Cardiac fibroblast (primary cell): Measurements from ENCODE around the gene C11orf16.
"Not testable (repeated sequence)": the region's sequence is repeated elsewhere in the genome, so short reads cannot be mapped to it uniquely, and the experiment has no call there.

Experiments used
- DNase-seq, 2 donors: peaks; one replicate each; pipeline versions ENCODE4 v3.0.0 to v3.0.0-alpha.2; 2010; ENCODE audit warnings: low read depth in 2 of 2
- H3K4me3 ChIP-seq, 2 donors: replicated peaks in 1 of 2; 1 replicate in 1 of 2; 2 replicates in 1 of 2; pipeline ENCODE4 v1.5.1; 2011; ENCODE audit warnings: low read depth in 2 of 2, low read length in 2 of 2, mild to moderate bottlenecking in 2 of 2, moderate library complexity in 1 of 2
- TF ChIP-seq, protein P1 (sequence below): IDR thresholded peaks from one replicate; pipeline ENCODE4 v1.5.1; 2011; ENCODE audit warnings: low read depth, mild to moderate bottlenecking, low read length, inconsistent platforms

Gene C11orf16

DNA sequence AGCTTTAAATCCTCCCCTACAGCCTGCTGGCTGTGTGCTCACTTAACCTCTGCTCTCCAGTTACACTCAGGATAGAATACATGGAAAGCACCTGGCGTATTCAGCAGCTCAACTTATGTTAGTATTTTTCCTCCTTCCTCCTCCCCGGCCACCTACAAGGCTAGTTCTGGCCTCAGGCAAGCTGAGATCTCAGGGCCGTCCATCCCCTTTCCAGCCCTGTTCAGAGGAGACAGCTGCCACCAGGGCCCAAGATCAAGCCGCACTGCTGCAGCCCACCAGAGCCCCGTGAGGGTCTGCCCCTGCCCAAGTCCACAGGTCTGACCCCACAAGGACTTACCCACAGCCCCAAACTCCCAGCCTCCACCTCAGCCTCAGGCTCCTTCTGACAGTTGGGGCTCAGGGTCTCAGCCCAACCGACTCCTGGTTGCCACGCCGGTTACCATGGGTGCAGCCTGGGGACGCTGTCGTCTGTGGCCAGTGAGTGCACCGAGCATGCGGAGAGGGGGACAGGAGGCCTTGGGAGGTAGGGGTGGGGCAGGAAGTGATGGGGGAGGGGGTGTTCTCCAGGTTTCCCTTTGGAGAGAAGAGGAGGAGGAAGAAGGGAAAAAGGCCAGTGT lies at the start of gene C11orf16:
TSS of gene C11orf16 (minus strand) at position 384 of the 617 bp plus-strand sequence. CDS start 639 bp downstream, outside the sequence.
- no peak for DNase-seq
- H3K4me3 ChIP-seq = no peak within 1 kb of the TSS
- TF ChIP-seq, protein P1, sequence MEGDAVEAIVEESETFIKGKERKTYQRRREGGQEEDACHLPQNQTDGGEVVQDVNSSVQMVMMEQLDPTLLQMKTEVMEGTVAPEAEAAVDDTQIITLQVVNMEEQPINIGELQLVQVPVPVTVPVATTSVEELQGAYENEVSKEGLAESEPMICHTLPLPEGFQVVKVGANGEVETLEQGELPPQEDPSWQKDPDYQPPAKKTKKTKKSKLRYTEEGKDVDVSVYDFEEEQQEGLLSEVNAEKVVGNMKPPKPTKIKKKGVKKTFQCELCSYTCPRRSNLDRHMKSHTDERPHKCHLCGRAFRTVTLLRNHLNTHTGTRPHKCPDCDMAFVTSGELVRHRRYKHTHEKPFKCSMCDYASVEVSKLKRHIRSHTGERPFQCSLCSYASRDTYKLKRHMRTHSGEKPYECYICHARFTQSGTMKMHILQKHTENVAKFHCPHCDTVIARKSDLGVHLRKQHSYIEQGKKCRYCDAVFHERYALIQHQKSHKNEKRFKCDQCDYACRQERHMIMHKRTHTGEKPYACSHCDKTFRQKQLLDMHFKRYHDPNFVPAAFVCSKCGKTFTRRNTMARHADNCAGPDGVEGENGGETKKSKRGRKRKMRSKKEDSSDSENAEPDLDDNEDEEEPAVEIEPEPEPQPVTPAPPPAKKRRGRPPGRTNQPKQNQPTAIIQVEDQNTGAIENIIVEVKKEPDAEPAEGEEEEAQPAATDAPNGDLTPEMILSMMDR = no peak

DNA sequence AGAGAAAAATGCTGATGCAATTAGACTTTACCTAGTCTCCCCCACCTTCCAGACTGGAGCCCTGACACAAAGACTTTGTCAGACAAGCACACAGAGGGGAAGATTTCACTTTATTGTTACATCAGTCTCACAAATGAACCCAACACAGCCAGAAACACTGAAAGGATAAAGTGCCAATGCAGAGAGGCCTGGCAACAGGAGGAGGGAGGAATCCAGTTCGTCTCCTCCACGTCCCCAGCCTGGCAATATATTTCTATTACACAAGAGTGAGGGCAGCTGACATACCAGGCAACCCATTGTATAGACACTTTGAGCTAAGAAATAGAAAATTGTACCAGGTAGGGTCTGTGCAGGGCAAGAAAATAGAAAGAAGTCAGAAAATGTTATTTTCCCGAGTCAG lies 47.7 kb upstream of the C11orf16 start:
- TF ChIP-seq, protein P1 = no peak
- H3K4me3 ChIP-seq = no peak overlapping the region
- no peak for DNase-seq

- H3K4me3 ChIP-seq, DNase-seq: not testable (repeated sequence)
Measured at GRCh38 chr11:8979365-8979764, 46.6 kb upstream of the C11orf16 start.

GRCh38 chr11:8973121-8973520 lies 40.4 kb upstream of the C11orf16 start:
- TF ChIP-seq, protein P1 = no peak
- no peak overlapping the region for H3K4me3 ChIP-seq
- no peak for DNase-seq

DNA sequence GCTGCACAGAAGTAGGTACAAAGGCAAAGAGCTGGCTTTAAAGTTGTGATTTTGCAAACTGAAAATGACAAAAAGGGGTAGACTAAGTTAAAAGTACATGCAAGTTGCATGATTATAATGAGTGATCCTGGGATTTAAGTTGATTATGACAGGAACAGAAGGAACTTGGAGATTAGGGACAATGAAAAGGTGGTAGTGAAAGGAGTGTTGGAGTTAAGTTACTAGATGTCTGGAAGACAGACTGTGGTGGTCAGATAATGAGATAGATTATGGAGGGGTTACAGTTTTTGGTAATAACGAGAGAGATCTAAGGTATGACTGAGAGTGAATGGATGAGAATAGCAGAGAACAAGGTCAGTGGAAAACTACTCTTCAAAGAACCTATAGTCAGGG lies 39.2 kb upstream of the C11orf16 start:
- DNase-seq = no peak
- TF ChIP-seq, protein P1 = no peak
- H3K4me3 ChIP-seq = no peak overlapping the region

DNA sequence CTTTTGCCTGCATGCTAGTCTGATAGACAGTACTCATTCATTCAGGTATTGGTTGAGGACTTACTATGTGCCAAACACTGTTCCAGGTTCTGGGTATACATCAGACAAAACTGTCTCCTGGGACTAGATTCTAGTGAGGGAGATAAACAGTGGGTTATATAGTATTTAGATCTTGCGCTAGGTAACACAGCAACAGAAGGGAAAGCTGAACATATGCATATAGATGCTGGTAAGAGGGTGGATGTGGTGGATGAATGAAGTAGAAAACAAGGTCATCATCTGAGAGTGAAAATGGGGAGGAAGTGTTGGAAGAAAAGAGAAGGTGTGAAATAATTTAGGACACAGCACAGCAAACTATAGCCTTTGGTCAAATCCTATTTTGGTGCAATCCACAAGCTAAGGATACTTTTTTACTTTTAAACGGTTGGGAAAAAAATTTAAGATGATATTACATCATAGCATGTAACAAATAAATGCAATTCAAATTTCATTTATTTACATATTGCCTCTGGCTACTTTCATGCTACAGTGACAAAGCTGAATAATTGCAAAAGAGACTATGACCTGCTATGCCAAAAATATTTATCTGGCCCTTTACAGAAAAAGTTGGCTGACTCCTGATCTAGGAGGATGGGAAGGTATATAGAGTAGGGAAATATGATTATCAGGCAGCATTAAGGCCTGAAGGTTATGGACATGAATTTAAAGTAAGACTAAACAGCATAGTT lies 38.6 kb upstream of the C11orf16 start:
- TF ChIP-seq, protein P1 = no peak
- no peak overlapping the region for H3K4me3 ChIP-seq
- DNase-seq = no peak

DNA sequence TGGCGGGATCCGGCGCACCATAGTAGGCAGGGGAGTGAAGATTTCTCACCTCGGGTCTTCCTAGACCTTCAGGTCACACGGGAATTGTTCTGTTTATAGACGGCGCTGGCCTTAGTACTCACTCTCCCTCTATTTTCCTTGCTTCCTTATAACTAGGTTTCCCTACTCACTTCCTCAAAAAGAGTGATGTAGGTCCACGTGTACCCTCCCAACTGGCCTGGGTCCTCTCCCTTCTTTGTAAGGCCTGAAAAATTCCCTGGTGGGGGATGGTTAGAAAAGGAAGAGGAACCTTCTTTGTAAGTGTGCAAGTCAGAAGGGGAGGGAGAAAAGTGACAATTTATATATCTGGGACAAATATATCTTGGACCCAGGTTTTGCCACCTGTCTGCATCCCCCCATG lies 34.4 kb upstream of the C11orf16 start:
- no peak for DNase-seq
- no peak overlapping the region for H3K4me3 ChIP-seq
- TF ChIP-seq, protein P1 = no peak
